Stimulated activated effector memory CD8-positive, alpha-beta T cell treated with anti-CD3 and anti-CD28 coated beads, Interleukin-12 subunit alpha, Interleukin-12 subunit beta, amount 100 ng/mL, for 72 hours (primary cell): ENCODE results near the gene LHPP.

Experiments
- ATAC-seq: fragments of 150-1000 bp; cut with Tn5 transposase; 2 replicates; pipeline ENCODE4 v1.10.0; 2021
- DNase-seq, 2 donors: peaks; one replicate each; pipeline ENCODE4 v3.0.0; 2021 to 2022; ENCODE audit warnings: low spot score in 2 of 2
- H3K27ac Mint-ChIP-seq: one replicate; pipeline ENCODE4 v1.8.0; 2022; ENCODE audit warnings: mild to moderate bottlenecking, mixed read lengths
- H3K36me3 Mint-ChIP-seq: one replicate; pipeline ENCODE4 v1.8.0; 2022; ENCODE audit warnings: mild to moderate bottlenecking, mixed read lengths
- H3K4me1 Mint-ChIP-seq: one replicate; pipeline ENCODE4 v1.8.0; 2022; ENCODE audit warnings: mixed read lengths
- H3K4me3 Mint-ChIP-seq: one replicate; pipeline ENCODE4 v1.8.0; 2022; ENCODE audit warnings: mild to moderate bottlenecking, mixed read lengths
- H3K9me3 Mint-ChIP-seq: one replicate; pipeline ENCODE4 v1.8.0; 2022; ENCODE audit warnings: mixed read lengths

LHPP gene

DNA sequence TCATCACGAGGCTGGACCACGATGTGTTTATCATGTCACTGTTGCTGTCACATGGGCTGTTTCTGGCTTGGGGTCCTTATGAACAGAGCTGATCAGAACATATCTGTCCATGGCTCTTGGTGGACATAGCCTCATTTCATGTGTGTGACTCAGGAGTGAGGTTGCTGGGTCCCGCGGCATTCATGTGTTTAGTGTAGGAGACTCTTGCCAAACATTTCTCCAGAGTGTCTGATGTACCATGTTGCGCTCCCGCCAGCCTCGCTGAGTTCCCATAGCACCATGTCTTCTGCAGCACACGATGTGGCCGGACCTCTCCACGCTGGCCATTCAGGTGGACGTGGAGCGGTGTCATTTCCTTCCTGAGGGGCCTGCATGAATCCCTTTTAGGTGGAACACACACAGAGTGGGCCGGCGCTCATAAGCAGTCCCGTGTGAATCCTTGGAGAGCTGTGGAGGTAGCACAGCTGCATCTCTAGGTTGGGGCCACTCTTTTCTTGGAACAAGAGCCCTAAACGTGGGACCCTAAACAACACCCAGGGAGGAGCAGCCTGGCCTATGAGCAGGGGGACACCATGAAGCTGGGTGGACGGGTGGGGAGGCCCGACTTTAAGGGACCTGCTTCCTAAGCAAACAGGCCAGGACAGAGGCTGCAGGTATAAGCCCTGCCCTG lies 134.6 kb downstream of the LHPP start:
- H3K4me3 Mint-ChIP-seq = no peak overlapping the region
- H3K27ac Mint-ChIP-seq = peak overlapping the region; percentile 43
- no peak for ATAC-seq
- H3K9me3 Mint-ChIP-seq = peaks cover 6% of the 10 kb centered on the region
- peaks cover 5% of the 10 kb centered on the region for H3K36me3 Mint-ChIP-seq
- peaks cover 24% of the 10 kb centered on the region for H3K4me1 Mint-ChIP-seq
- no peak for DNase-seq

DNA sequence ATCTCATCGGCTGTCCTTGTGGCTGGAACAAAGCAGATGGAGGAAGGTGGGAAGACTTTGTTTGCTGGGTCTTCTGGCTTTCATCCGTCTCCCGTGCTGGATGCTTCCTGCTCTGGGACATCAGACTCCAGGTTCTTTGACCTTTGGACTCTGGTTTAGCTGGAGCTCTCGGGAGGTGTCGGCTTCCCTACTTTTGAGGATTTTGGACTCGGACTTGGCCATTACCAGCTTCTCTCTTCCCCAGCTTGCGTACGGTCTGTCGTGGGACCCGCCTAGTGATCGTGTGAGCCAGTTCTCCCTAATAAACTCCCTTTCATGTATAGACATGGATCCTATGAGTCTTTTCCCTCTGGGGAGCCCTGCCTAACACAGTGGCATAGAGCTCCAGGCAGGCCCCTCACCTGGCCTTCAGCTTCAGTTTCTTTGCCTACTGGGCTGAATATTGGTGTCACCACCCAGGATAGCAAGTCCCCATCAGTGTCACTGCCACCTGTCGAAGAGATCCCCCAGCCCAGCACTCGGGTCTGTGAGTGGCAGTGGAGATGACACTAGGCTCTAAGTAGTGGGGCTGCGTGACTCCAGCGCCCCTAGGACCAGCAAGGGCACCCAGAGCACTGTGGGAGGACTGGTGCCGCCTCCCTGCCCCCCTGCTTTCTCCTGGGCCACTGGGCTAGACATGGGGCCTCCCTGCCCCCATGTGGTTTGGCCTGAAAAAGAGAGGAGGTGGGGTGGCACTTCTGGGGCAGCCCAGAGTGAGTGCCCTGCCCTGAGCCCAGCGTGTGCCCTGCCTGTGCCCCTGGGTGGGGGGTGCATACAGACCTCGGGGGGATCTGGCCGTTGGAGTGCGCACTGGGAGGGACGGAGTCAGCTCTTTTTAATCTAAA lies 135.6 kb downstream of the LHPP start:
- ATAC-seq (no peak), DNase-seq (no peak)
- Mint-ChIP-seq H3K27ac (peak overlapping the region; percentile 24), H3K9me3 (no peaks in the 10 kb centered on the region), H3K4me3 (no peak overlapping the region), H3K4me1 (peaks cover 17% of the 10 kb centered on the region), H3K36me3 (peaks cover 5% of the 10 kb centered on the region)

DNA sequence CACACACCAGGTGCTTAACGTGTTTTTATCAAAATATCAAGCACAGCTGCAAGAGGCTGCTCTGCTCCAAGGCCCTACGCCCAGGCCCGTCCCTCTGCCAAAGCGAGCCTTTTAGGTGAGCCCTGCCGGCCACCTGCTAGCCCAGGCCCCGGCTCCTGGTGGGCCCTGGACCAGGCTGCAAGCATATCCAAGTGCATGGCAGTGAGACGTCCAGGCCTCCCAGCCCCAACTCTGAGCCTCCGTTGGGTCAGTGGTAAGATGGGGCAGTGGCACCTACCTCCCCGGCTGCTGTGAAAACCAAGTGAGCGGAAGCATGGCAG lies 136.2 kb downstream of the LHPP start:
- DNase-seq (no peak), ATAC-seq (no peak)
- Mint-ChIP-seq H3K27ac (peak overlapping the region; percentile 24), H3K9me3 (no peaks in the 10 kb centered on the region), H3K36me3 (peaks cover 5% of the 10 kb centered on the region), H3K4me3 (no peak overlapping the region), H3K4me1 (peaks cover 11% of the 10 kb centered on the region)

DNA sequence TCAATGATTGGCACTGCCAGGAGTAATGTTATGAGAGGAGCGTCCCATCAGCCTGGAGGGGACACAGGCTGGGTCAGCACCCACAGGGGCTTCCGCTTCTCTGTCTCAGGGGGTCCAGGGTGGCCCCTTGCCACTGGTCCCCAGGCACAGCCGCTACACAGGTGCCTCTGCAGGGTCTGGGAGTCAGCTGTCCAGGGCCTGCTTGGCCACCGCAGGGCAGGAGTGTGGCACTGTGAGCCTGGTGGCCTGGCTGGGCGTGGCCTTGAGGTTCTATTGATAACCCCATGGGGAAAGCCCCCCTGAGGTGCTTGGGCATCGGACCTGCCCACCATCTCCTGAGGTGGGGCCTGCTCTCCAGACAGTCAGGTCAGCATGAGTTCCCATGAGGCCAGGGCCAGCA lies 136.6 kb downstream of the LHPP start:
- DNase-seq (no peak), ATAC-seq (no peak)
- H3K4me3 Mint-ChIP-seq = no peak overlapping the region
- H3K4me1 Mint-ChIP-seq = peaks cover 11% of the 10 kb centered on the region
- no peaks in the 10 kb centered on the region for H3K9me3 Mint-ChIP-seq
- peaks cover 5% of the 10 kb centered on the region for H3K36me3 Mint-ChIP-seq
- H3K27ac Mint-ChIP-seq = peak overlapping the region; percentile 24

DNA sequence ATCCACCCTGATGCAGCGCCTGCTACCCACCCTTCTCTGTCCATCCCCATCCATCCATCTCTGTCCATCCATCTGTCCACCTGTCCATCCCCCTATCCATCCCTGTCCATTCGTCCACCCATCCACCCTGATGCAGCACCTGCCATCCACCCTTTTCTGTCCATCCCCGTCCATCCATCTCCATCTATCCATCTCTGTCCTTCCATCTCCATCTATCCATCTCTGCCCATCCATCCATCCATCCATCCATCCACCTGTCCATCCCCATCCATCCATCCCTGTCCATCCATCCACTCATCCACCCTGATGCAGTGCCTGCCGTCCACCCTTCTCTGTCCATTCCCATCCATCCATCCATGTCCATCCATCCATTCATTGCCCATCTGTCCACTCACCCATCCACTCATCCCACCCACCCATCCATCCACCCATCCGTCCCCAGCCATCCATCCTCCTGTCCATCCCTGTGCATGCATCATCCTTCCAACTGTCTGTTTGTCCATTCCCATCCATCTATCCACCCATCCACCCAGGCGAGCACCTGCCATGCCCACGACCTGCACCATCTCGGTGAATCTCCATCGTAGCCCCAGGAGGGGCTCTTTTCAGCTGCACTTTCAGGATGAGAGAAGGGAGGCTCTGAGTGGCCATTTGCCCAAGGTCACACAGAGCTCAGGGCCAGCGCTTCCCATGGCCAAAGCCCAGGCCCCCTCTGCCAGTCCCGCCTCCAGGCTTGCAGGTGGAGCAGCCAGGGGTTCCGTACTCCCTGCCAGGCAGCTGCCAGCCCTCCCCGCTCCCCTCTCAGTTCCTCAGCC lies 137.4 kb downstream of the LHPP start:
- Mint-ChIP-seq H3K4me1 (peaks cover 11% of the 10 kb centered on the region), H3K27ac (peak overlapping the region; percentile 76), H3K9me3 (no peaks in the 10 kb centered on the region), H3K36me3 (peaks cover 5% of the 10 kb centered on the region), H3K4me3 (no peak overlapping the region)
- no peak for ATAC-seq
- DNase-seq = no peak

DNA sequence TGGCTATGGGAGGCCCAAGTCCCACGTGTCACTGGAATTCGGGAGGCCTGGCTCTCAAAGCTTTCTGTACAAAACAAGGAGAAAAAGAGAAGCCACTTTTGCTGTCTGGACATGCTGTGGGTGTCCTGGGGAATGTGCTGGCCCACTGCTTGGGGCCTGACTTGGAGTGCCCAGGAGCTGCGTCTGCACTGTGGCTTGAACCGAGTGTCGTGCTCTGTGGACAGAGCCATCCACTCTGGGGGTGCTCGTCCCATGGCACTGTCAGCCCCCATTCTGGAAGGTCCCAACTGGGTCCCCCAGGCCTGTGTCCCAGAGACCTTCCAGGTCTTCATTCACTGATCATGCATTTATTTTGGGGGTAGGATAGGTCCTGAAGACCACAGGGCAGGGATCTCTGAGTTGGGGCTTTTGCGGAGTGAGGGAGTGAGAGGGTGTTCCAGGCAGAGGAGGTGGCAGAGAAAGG lies 138.0 kb downstream of the LHPP start:
- ATAC-seq (no peak), DNase-seq (no peak)
- H3K9me3 Mint-ChIP-seq = no peaks in the 10 kb centered on the region
- H3K36me3 Mint-ChIP-seq = peaks cover 5% of the 10 kb centered on the region
- H3K4me3 Mint-ChIP-seq = no peak overlapping the region
- peak overlapping the region; percentile 76 for H3K27ac Mint-ChIP-seq
- H3K4me1 Mint-ChIP-seq = peaks cover 11% of the 10 kb centered on the region

DNA sequence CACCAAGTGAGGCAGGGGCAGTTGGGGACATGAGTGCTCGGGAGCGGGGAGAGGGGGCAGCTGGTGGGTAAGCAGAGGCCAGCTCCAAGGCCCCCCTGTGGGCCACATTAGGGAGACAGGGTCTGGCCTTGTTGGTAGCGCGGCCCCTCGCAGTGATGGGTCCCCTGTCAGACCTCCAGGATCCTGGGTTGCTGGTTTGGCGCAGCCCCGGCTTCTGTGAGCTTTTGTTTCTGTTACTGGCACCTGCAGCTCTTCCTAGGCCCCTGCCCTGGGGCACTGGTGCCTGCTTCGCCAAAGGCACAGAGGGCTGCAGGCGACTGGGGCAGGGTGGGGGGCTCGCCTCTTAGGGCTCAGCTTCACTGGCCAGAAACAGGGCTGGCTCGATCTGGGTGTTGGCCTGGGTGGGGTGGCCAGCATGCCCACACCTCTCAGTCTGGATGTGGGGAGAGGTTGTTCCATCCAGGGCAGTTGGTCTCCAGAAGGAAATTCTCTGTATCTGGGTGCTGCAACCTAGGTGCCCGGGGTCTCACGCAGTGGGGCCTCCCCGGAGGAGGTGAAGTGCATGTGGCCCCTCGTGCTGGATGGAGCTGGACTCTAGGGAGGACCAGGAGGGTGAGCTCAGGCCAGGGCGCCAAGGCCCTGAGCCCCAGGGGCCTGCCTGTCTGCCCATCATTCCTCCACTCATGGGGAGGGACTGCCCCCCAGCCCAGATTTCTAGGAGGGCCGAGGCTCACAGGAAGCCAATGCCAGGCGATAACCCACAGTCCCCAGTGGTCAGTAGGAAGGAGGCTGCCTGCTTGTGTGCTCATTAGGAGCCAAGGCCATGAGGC lies 138.6 kb downstream of the LHPP start:
- Mint-ChIP-seq H3K27ac (peak overlapping the region; percentile 76), H3K9me3 (no peaks in the 10 kb centered on the region), H3K4me1 (peaks cover 15% of the 10 kb centered on the region), H3K4me3 (no peak overlapping the region), H3K36me3 (peaks cover 5% of the 10 kb centered on the region)
- ATAC-seq (no peak), DNase-seq (no peak)

DNA sequence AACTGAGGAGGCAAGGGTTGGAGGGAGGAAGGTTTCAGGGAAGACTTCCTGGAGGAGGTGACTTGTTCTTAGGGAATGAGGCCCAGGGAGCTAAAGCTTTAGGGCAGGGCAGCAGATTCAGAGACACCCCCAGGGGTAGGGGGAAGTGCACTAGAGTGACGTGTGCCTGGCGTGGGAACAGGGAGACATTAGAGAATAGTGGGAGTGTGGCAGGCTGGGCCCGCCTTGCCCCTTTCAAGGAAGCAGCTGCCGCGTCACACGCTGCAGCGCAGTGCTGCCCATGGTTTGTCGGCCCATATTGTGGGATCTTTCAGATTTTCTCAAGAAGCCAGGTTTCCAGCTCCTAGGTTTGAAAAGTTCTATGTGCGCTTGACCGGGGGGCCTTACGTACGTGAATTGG lies 139.4 kb downstream of the LHPP start:
- Mint-ChIP-seq H3K4me1 (peaks cover 13% of the 10 kb centered on the region), H3K36me3 (peaks cover 5% of the 10 kb centered on the region), H3K27ac (peak overlapping the region; percentile 32), H3K9me3 (no peaks in the 10 kb centered on the region), H3K4me3 (no peak overlapping the region)
- ATAC-seq (no peak), DNase-seq (no peak)

DNA sequence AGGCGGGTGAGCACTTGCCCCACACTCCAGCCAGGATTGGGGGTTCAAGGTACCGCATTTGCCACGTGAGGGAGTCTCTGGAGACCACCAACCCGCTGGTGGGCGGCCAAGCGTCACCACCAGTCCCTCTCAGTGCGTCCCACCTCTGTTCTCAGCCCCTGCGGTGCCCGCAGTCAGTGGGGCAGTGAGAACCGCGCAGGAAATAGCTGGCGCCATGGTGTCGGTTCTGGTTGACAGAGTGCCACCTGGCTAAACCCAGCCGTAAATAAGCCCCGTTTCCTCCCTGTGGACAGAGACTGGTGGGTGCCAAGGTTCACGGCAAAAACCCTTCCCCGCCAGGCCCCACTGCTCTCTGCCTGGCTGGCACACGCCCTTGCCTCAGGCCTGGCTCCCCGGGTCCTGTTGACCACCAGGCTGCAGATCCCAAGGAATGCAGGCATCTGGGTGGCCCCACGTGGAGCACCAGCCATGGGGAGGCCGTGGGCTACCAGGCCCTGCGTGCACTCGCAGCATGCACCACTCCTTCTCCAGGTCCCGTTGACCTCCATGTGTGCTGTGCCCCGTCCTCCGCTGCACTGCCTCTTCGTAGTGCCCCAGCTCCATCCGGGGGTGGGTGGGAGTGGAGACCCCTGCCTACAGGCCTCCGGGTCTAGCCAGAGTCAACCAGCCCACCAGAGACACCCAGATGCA lies 140.0 kb downstream of the LHPP start:
- peaks cover 13% of the 10 kb centered on the region for H3K4me1 Mint-ChIP-seq
- peaks cover 5% of the 10 kb centered on the region for H3K36me3 Mint-ChIP-seq
- DNase-seq = no peak
- no peaks in the 10 kb centered on the region for H3K9me3 Mint-ChIP-seq
- no peak for ATAC-seq
- H3K27ac Mint-ChIP-seq = no peak overlapping the region
- no peak overlapping the region for H3K4me3 Mint-ChIP-seq

DNA sequence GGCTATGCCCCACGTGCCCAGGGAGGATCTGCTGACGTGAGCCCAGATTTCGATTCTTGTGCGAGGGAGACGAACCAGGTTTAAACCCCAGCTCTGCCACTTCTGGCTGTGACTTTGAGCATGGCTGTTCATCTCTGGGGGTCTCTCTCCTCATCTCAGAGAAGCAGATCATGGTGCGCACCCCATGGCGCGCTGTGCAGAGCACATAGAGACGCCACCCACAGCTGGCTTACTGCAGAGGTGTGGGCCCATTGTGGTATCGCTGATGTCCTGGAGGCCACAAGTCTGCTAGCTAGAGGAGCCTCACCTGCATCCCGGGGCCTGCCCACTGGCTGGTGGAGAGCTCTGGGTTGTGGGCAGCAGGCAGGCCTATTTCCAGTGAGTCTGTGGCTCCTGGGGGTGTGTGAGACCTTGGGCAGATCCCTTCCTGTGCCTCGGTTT lies 140.5 kb downstream of the LHPP start:
- Mint-ChIP-seq H3K4me1 (peaks cover 13% of the 10 kb centered on the region), H3K27ac (no peak overlapping the region), H3K9me3 (no peaks in the 10 kb centered on the region), H3K4me3 (no peak overlapping the region), H3K36me3 (peaks cover 11% of the 10 kb centered on the region)
- ATAC-seq = no peak
- no peak for DNase-seq

DNA sequence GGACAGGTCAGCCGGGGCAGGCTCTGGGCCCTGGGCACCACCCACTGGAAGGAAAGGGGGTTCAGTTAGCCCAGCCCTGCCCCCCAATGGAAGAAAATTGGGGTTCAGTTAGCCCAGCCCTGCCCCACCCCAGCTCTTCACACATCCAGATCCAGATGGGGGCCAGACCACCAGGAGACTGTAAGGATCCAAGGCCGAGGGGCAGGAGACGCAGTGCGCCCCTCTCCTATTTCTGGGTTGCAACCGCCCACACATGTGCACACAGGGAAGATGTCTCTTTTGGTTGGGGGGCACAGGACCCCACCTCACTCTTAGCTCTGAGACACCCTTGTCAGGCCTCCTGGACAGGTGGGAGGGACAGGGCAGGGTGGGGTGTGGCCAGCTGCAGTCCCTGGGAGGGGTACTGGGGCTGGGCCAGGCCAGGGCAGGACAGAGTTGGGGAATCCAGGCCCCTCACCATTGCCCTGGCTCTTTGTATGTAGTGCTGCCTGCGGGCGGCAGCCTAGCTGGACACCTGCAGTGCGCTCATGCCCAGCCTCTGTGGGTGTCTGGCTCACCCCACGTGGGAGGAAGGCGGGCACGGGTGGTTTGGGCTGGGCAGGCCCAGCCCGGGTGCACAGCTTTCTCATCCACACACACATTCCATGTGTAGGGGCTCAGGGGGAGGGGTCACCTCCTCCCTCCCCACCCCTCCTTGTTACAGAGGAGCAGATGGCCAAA lies 141.2 kb downstream of the LHPP start:
- Mint-ChIP-seq H3K9me3 (no peaks in the 10 kb centered on the region), H3K4me1 (peaks cover 13% of the 10 kb centered on the region), H3K36me3 (peaks cover 17% of the 10 kb centered on the region), H3K4me3 (no peak overlapping the region), H3K27ac (no peak overlapping the region)
- ATAC-seq = no peak
- DNase-seq = no peak

DNA sequence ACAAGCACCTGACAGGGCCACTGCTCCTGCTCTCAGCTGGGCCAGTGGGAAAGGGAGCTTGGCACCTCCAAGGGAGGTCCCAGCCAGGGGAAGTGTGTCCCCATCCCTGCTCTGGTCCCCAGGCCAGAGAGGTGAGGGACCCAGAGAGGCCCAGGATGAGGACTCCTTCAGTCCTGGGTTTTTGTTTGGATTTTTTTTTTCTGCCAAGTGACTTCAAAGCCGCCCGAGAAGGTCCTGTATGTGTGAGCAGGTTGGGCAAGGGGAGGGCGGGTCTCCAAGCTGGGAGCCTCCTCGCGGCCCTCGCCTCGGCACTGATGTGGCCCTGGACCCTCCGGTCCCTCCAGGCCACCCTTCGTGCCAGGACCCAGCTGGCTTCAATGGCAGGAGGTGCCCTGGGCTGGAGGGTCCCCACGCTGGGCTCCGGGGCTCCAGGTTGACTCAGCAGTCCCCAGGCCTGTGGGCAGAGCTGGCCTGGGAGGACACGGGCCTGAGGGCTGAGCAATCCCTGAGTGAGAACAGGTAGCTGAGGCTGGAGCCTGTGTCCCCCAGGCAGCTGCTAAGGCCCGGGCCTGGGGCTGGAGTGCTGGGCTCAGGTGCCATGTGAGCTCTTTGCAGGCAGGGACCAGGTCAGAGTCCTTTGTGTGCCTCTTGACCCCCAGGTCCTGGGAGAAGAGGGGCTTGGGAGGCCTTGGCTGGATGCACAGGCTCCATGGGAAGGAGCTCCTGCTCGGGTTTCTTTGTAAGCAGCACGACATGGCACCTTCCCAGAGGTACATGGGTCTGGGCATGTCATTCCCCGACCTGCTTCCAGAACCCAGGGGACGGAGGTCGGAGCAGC lies 142.0 kb downstream of the LHPP start:
- Mint-ChIP-seq H3K27ac (peak overlapping the region; percentile 32), H3K36me3 (peaks cover 18% of the 10 kb centered on the region), H3K4me1 (peaks cover 13% of the 10 kb centered on the region), H3K4me3 (no peak overlapping the region), H3K9me3 (no peaks in the 10 kb centered on the region)
- DNase-seq = no peak
- ATAC-seq = no peak
